Motor neuron (in vitro differentiated cells): ENCODE results near the gene MSRB3. TPM values are rescaled to one million over a fixed set of nuclear protein-coding genes. Genes with fewer than 3 reads are reported as not detected.
"Not testable (repeated sequence)": the region's sequence is repeated elsewhere in the genome, so short reads cannot be mapped to it uniquely, and the experiment has no call there.

Experiments
- ATAC-seq, 8 experiments: fragments of 200-7000 bp; cut with Tn5 transposase; replicated peaks in 6 of 8; 2 replicates each; pipeline ENCODE4 v1.8.0; 2021; ENCODE audit warnings: mild to moderate bottlenecking in 8 of 8, moderate library complexity in 8 of 8
- H3K27ac ChIP-seq, 2 donors: fragments of 250-450 bp; sonication (Bioruptor Pico); 2 replicates each; pipeline ENCODE4 v1.9.0; 2021; ENCODE audit warnings: antibody characterized with exemption in 2 of 2, mild to moderate bottlenecking in 2 of 2, moderate library complexity in 1 of 2
- H3K4me1 ChIP-seq, 2 donors: fragments of 250-450 bp; sonication (Bioruptor Pico); replicated peaks in 1 of 2; 2 replicates each; pipeline ENCODE4 v1.6.1; 2021; ENCODE audit warnings: antibody characterized with exemption in 2 of 2, mild to moderate bottlenecking in 2 of 2, moderate library complexity in 1 of 2
- H3K4me3 ChIP-seq, 5 donors: fragments of 250-450 bp; sonication (Bioruptor Pico); 2 replicates each; pipeline ENCODE4 v1.9.0; 2021; ENCODE audit warnings: antibody characterized with exemption in 5 of 5, mild to moderate bottlenecking in 5 of 5, moderate library complexity in 4 of 5
- WGBS, 10 experiments: fragments of 450-650 bp; shearing (Covaris generic); methylation state at CpG; one replicate each; pipeline ENCODE4 v1.0.0; 2022; 5-methylcytosine and 5-hydroxymethylcytosine counted together
- in situ Hi-C, 9 experiments: fragments of 400-800 bp; cut with MboI; loops; one replicate each; pipeline ENCODE4 v1.15.0; 2021; ENCODE audit warnings: low sequenced_read_pairs in 9 of 9, low pct_unique_long_range_greater_than_20kb in 2 of 9; ENCODE audit not compliant: unreplicated experiment in 9 of 9
- total RNA-seq, 8 experiments: library from RNA; unstranded; fragments of 300-600 nt; gene quantifications; 2 replicates each; pipeline versions ENCODE4 v1.2.3 to v1.2.4, GENCODE V29; 2022

The MSRB3 gene
- total RNA-seq, 8 experiments from 2014 or later, result 1.4 to 14.8 (median 2.3) TPM

- whole genome bisulfite sequencing, 10 experiments, result 92 to 100% (median 98%) methylated on average over 5 to 12 of the region's 12 CpGs; no CpG with 5 or more reads in 1 of the 10 experiments
- not testable (repeated sequence) for H3K4me3 ChIP-seq, H3K27ac ChIP-seq, ATAC-seq, H3K4me1 ChIP-seq
- in situ Hi-C loops, result loop anchor here in 6 of 9 experiments (25.0 kb wide), 4 partner anchors 372 to 797 kb away; no protein-coding TSS in a partner anchor
These were observed 36.8 kb downstream of the MSRB3 start for GRCh38 chr12:65315238-65315637.

DNA sequence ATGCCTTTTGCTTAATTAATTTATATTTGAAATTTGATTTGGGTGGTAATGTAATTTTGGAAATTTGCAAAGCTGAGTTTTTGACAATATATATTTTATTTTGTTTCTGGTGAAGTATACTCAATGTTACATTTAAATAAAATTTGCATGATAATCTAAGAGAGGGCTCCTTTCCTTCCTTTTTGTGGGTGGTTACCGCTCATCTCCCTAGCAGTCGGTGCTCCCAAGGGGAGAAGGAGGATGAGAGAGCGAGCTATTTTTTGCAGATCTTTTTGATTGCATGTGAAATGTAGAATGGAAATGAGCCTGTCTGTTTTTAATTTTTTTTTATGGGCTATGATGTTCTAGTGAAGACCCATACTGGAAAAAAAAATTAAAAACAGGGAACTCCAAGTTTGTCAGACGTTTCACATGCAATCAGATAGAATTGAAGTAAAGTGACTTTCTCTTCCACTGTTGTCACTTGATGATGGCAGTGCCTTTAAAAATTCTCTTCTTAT lies 39.8 kb downstream of the MSRB3 start:
- Histone ChIP-seq H3K27ac (no peak overlapping the region), H3K4me3 (no peak overlapping the region), H3K4me1 (no peaks in the 10 kb centered on the region)
- 10 to 100% (median 73%) methylated on average over 1 to 4 of the region's 4 CpGs; no CpG with 5 or more reads in 2 of the 10 experiments for WGBS, 10 experiments
- ATAC-seq, result no peak
- in situ Hi-C loops, result loop anchor here in 6 of 9 experiments (25.0 kb wide), 4 partner anchors 369 to 794 kb away; no protein-coding TSS in a partner anchor

DNA sequence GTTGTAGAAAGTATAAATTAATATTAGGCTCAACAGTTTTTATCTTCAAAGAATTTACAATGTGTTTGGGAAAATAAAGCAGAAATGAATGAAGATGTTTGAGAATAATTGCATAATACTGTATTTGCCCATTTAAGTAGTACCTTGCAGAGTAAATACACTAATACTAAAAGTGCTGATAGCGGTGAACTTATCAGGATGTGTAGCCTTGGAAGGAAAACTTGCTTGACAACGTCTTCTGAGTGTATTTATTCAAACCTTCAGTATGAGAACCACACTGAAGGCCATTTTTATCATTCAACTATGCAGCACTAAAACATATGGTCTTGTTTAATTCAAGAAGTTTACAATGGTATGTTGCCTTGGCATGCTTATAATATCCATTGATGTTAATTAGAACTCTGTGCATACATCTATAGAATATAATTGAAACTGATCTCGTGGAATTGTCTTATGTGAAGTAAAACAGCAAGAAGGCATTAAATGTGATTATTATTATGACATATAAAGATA lies 41.3 kb downstream of the MSRB3 start:
- ATAC-seq, result no peak
- in situ Hi-C loops, result loop anchor here in 6 of 9 experiments (25.0 kb wide), 4 partner anchors 368 to 793 kb away; no protein-coding TSS in a partner anchor
- WGBS, 10 experiments, result 13 to 100% (median 93%) methylated on average over 1 to 3 of the region's 3 CpGs; no CpG with 5 or more reads in 1 of the 10 experiments
- no peak overlapping the region for H3K4me3 ChIP-seq
- H3K27ac ChIP-seq, result no peak overlapping the region
- H3K4me1 ChIP-seq, result no peaks in the 10 kb centered on the region

- no peak overlapping the region for H3K27ac ChIP-seq
- no peak overlapping the region for H3K4me3 ChIP-seq
- WGBS, 10 experiments, result 71 to 95% (median 88%) methylated on average over 1 to 5 of the region's 5 CpGs
- H3K4me1 ChIP-seq, result no peaks in the 10 kb centered on the region
- no peak for ATAC-seq
- in situ Hi-C loops, result loop anchor here in 6 of 9 experiments (25.0 kb wide), 4 partner anchors 364 to 789 kb away; no protein-coding TSS in a partner anchor
These were observed 44.6 kb downstream of the MSRB3 start for GRCh38 chr12:65323070-65323469.

GRCh38 chr12:65324056-65324455 lies 45.6 kb downstream of the MSRB3 start:
- Histone ChIP-seq H3K27ac (no peak overlapping the region), H3K4me3 (no peak overlapping the region), H3K4me1 (no peaks in the 10 kb centered on the region)
- ATAC-seq, result no peak
- WGBS, 10 experiments, result 6 to 72% (median 51%) methylated on average over 2 of the region's 2 CpGs; no CpG with 5 or more reads in 2 of the 10 experiments
- in situ Hi-C loops, result loop anchor here in 6 of 9 experiments (25.0 kb wide), 4 partner anchors 363 to 788 kb away; no protein-coding TSS in a partner anchor

DNA sequence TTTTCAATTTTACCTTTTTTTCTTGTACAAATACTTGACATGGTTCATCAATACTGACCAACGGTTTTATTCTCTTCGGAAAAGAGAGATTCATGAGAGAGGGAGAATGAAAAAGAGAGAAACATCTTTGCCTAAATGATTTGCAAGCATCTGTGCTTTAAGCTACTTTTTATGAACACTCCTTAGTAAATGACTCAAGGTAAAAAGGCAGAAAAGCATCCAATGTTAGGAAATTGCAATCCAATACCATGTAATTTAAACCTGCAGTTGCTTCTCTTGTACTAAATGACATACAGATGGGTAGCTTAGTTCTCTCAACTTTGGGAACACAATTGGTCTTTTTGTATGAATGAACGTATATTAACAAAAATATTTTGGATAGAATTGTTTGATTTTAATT lies 46.1 kb downstream of the MSRB3 start:
- Histone ChIP-seq H3K4me1 (no peaks in the 10 kb centered on the region), H3K27ac (no peak overlapping the region), H3K4me3 (no peak overlapping the region)
- ATAC-seq, result no peak
- 52 to 92% (median 82%) methylated on average over 2 to 3 of the region's 3 CpGs for WGBS, 10 experiments
- in situ Hi-C loops, result loop anchor here in 6 of 9 experiments (25.0 kb wide), 4 partner anchors 363 to 788 kb away; no protein-coding TSS in a partner anchor

DNA sequence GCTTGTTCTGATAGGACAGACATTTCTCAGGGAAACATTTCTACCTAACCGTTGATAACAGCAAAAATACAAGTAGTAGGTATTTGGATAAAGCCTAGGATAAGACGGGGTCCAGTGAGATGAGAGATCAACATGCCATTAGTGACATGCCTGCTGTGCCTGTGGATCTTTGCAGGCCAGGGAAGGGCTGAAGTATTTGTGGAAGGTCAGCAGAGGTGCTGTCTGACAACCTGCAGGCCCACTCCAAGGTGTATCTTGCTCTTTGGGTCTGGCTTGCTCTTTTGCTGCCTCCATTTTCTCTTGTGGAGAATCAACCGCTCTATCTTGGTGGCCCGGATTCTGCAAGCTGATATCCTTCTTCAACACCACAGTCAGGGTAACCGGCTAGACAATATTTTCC lies 46.7 kb downstream of the MSRB3 start:
- H3K27ac ChIP-seq, result no peak overlapping the region
- in situ Hi-C loops, result no loop called here
- ATAC-seq, result no peak

DNA sequence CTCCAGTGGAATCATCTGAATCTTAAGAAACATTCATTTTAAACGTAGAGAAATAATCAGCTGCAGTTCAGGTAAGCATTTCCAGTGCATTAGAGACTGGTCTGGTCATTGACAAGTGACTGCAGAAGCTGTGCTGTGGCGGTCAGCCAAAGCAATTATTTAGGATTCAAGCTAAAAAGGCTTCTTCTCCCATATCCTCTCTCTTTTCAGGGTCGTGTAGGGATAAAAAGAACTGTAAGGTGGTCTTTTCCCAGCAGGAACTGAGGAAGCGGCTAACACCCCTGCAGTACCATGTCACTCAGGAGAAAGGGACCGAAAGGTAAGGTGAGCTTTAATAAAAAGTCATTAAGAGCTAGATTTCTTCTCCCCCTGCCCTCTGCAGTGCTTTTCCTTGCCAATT lies 48.1 kb downstream of the MSRB3 start:
- Histone ChIP-seq H3K4me1 (no peaks in the 10 kb centered on the region), H3K4me3 (no peak overlapping the region), H3K27ac (no peak overlapping the region)
- 32 to 100% (median 78%) methylated on average over 1 to 5 of the region's 5 CpGs for WGBS, 10 experiments
- in situ Hi-C loops, result no loop called here
- ATAC-seq, result no peak

More for the DNA sequence above, 46.7 kb downstream of the MSRB3 start:
- Histone ChIP-seq H3K4me3 (no peak overlapping the region), H3K4me1 (no peaks in the 10 kb centered on the region)
- 87 to 100% (median 93%) methylated on average over 1 to 5 of the region's 5 CpGs; no CpG with 5 or more reads in 2 of the 10 experiments for WGBS, 10 experiments

DNA sequence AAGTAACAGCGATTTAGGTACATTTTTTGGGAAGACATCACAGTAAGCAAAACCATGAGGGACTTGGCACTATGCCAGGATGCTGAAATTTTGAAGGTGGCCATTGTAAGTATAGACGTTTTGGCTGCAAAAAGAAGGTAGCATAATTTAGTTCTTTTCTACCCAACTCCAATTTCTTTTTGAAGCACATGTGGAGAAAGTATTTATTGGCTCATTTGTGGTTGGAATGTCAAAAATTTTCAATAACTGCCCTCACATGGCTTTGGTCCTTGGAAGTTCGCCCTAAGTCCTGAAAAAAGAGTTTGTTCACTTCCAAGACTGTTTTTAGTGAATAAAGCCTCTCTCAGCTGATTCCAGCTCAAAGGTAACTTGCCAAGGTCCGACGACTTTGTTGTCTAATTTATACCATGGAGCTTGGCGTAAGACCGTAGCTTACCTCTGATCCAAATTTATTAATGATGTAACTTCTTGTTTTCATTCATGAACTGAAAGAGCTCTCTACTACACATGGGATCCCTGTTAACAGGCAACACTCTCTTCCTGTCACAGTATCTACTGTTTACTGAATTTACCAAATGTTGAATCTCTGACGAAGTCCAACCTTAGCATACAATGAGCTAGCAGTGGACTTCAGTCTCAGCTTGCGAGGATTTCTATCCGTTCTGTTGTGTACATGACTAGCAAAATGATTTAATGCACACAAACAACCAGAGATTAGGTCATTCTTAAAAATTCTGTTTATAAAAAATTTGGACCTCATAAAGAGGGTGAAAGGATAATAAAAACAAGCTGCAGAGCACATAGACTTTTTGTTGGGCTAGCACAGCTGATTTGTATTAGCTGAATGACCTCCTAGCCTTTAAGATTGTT lies 49.0 kb downstream of the MSRB3 start:
- Histone ChIP-seq H3K4me1 (no peaks in the 10 kb centered on the region), H3K27ac (no peak overlapping the region), H3K4me3 (no peak overlapping the region)
- ATAC-seq, result peak in 1 of 8 experiments; percentile 41
- in situ Hi-C loops, result no loop called here
- WGBS, 10 experiments, result 25 to 89% (median 83%) methylated on average over 2 to 10 of the region's 10 CpGs; no CpG with 5 or more reads in 1 of the 10 experiments

DNA sequence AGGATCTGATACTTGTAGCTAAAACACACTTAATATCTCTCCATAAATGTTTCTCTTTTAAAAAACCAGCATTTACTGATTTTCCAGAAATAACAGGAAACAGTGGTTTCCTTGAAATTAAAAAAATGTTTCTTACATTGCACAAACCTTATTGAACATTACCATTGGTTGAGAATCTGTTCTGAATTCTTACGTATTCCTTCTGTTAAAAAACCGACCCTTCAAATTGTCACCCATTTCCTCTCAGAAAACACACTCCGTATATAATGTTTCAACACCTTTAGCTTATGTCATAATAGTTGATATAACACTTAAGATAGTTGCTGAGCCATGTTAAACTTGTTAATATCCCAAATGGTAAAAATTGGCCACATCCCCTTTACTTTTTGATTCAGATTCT lies 51.2 kb downstream of the MSRB3 start:
- WGBS, 10 experiments, result 78 to 100% (median 97%) methylated on average over 2 to 3 of the region's 3 CpGs; no CpG with 5 or more reads in 1 of the 10 experiments
- no peak for ATAC-seq
- Histone ChIP-seq H3K4me3 (no peak overlapping the region), H3K27ac (no peak overlapping the region), H3K4me1 (no peaks in the 10 kb centered on the region)
- in situ Hi-C loops, result no loop called here

DNA sequence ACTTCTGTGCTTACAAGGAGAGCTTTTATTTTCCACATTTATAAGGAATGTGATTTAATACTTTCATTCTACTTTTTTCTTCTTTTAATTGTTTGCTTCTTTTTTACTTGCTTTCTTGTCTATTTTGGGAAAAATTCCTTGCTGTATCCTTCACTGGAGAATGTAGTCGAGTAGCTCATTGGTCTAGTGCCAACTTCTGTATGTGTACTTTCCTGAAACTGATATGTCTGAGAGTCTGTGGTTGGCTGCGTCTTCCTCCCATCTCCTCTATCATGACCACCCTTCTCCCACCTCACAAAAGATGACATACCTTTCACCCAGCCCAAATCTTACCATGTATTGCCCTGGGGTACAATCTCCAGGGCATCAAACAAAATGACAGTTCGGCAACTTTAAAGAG lies 51.8 kb downstream of the MSRB3 start:
- 67 to 100% (median 90%) methylated on average over 1 to 3 of the region's 3 CpGs; no CpG with 5 or more reads in 1 of the 10 experiments for WGBS, 10 experiments
- Histone ChIP-seq H3K4me1 (peaks cover under 1 to 4% of the 10 kb centered on the region in 2 donors), H3K27ac (no peak overlapping the region), H3K4me3 (no peak overlapping the region)
- no peak for ATAC-seq
- in situ Hi-C loops, result no loop called here

GRCh38 chr12:65331456-65331855 lies 53.0 kb downstream of the MSRB3 start:
- in situ Hi-C loops, result no loop called here
- WGBS, 10 experiments, result 70 to 91% methylated on average over 2 to 4 of the region's 8 CpGs; no CpG with 5 or more reads in 8 of the 10 experiments
- Histone ChIP-seq H3K4me3 (no peak overlapping the region), H3K4me1 (peaks cover 7% of the 10 kb centered on the region in 2 donors), H3K27ac (no peak overlapping the region)
- ATAC-seq, result no peak

DNA sequence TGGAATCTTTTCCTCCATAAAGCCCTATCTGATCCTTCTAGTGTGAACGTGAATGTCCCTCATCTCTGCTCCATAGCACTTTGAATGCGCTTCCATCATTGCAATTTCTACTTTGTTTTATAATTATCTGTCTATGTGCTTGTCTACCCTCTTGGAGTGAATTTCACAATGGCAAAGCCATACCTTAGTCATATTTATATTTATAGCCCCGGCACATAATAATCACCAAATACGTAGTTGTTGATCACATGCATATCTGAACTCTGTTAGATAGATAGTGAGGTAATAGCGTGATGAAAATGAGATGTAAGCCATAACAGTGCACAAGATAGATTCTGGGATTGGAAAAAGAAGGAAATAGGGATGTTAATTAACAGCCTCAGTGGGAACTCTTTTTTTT lies 55.2 kb downstream of the MSRB3 start:
- peaks cover 7% of the 10 kb centered on the region in 2 donors for H3K4me1 ChIP-seq
- no peak overlapping the region for H3K4me3 ChIP-seq
- no peak overlapping the region for H3K27ac ChIP-seq
- in situ Hi-C loops, result no loop called here
- ATAC-seq, result no peak
- WGBS, 10 experiments, result 83 to 100% (median 96%) methylated on average over 2 to 5 of the region's 5 CpGs
